Stimulated activated CD8-positive, alpha-beta memory T cell treated with anti-CD3 and anti-CD28 coated beads, Interleukin-7, amount 100 ng/mL, for 1 hour (primary cell): ENCODE data around the gene CDKN2AIP.
"Not testable (repeated sequence)": the region's sequence is repeated elsewhere in the genome, so short reads cannot be mapped to it uniquely, and the experiment has no call there.

Experiments
- DNase-seq, 2 donors: peaks; one replicate each; pipeline ENCODE4 v3.0.0-alpha.2; 2020; ENCODE audit warnings: low read depth in 2 of 2

CDKN2AIP gene

DNA sequence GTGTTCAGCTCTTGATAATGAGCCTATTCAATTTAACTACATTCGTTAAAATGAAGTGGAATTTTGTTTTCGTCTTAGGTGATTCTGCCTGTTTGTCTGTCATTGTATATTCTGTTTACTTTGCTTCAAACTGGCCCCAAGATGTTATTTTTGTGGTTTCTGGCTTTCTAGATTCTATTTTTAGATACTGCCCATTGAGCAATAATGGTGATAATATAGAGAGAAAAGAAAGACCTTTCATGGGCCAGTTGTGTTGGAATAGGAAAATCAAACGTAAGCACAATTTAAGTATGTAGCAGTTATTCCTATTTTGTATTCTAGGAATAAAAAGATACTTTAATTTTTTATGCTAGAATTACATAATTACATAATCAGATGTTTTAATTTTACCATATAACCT lies 4.0 kb downstream of the CDKN2AIP start:
- DNase-seq: no peak

DNA sequence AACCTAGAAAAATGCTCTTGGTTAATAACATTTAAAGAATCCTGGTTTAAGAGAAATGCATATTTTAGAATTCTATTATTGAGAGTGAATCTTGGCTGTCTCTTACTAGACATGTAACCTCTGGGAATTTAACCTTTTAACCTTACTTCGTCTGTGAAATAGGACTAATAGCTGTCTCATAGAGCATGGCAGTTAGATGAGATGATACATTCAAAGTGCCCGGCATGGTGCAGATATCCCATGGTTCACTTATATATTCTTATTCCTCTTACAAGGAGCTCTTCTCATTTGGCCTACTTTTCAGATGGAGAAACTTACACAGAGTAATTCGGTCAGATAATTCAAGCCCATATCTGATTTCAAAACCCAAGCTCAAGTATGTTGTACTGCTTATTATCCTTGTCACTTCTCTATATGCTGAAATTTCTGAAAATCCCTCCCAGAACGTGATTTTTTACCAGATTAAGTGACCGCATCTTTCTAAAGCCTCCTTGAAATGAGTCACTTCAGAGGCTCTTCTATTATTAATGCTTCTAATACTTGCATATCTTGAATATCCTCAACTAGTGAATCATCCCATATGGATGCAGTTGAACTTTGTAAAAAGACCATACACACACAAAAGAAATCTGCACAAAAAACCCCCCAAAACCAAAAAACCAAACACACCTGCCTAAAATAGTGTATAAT lies 4.9 kb downstream of the CDKN2AIP start:
- no peak for DNase-seq

DNA sequence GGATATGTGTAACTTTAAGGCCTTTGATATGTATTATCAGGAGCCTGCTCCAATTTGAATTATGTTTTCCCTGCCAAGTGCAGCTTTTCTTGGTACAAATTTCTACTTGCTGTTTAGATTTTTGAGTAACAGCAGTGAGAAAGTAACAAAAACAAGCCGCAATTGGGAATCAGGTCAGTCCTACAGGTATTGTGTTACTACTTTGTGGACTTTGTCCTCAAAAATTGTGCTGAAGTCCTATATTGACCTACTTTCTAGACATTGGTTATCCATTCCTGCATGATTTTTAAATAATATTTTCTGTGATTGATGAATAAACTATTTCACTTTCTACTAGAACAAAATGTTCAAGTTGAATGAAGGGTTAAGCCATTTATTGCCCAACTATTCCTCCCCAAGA lies 5.7 kb downstream of the CDKN2AIP start:
- no peak for DNase-seq

DNA sequence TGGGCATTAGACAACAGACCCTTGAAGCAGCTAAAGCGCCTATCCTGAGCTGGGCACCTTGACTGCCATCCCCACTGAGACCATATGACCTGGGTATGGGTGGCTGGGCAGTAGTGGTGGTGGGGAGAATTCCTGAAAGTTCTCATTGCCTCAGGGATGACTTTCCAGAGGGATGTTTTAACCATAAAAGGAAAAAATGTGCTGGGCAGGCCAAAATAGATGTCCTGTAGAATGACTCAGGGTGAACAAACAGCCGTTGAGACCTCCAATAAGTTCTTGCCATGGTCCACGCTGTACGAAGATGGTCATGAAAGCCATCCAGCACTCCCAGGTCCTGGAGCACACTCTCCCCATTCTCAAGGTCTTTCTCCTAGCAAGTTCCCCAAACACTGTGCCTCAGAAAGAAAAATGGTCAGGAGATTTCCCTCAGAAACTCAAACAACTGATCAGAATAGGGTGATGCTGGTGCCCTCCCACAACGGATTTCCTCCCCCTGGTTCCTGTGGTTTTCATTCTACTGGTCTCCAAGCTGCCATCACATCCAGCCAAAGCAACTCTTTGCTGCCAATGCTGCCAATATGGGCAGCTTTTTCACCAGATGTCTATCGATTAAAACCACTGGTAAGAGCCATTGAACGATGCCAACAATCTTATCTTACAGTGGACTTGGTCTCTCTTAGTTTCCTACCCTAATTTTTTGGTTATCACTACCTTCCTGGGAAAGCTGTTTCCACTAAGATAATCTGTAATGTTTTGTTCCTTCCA lies 11.2 kb downstream of the CDKN2AIP start:
- DNase-seq: no peak

DNA sequence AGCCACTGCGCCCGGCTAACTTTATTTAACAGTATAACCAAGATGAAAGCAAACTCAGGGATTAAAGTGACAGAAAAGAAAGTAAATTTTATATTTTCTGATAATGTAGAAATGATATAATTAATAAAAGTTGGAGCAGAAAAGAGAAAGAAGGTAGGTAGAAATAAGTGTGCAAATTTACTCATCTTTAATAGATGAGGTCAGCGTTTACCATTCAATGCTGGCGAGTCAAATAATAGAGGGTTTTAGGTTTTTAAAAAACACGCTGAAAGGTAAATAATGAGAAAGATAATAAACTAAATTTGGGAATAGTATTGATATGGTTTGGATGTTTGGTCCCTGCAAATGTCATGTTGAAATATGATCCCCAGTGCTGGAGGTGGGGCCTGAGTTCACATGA lies 13.6 kb downstream of the CDKN2AIP start:
- DNase-seq: no peak

DNA sequence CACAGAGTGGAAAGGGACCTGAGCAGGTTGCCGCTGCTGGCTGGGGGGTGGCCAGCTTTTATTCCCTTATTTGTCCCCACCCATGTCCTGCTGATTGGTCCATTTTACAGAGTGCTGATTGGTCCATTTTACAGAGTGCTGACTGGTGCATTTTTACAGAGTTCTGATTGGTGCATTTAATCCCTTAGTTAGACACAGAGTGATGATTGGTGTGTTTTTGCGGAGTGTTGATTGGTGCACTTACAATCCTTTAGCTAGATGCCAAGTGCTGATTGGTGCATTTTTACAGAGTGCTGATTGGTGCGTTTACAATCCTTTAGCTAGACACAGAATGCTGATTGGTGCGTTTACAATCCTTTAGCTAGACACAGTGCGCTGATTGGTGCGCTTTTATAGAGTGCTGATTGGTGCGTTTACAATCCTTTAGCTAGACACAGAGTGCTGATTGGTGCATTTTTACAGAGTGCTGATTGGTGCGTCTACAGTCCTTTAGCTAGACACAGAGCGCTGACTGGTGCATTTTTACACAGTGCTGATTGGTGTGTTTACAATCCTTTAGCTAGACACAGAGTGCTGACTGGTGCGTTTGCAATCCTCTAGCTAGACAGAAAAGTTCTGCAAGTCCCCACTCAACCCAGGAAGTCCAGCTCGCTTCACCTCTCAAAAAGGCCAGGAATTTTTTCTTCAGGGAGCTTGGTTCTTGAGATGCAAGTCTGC lies 19.6 kb downstream of the CDKN2AIP start:
- DNase-seq: not testable (repeated sequence)

DNA sequence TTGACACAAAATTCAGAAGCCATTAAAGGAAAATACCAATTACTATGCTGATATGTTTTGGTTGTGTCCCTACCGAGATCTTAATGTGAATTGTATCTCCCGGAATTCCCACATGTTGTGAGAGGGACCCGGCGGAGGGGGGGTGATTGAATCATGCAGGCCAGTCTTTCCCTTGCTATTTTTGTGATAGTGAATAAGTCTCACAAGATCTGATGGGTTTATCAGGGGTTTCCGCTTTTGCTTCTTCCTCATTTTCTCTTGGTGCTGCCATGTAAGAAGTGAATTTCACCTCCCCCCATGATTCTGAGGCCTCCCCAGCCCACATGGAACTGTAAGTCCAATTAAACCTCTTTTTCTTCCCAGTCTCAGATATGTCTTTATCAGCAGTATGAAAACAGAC lies 21.4 kb downstream of the CDKN2AIP start:
- DNase-seq: not testable (repeated sequence)

DNA sequence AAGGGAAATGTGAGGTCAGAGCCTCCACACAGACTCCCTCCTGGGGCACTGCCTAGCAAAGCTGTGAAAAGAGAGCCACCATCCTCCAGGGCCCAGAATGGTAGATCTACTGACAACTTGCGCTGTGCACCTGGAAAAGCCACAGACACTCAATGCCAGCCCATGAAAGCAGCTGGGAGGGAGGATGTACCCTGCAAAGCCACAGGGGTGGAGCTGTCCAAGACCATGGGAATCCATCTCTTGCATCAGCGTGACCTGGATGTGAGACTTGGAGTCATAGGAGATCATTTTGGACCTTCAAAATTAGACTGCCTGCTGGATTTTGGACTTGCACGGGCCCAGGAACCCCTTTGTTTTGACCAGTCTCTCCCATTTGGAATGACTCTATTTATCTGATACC lies 22.8 kb downstream of the CDKN2AIP start:
- no peak for DNase-seq

DNA sequence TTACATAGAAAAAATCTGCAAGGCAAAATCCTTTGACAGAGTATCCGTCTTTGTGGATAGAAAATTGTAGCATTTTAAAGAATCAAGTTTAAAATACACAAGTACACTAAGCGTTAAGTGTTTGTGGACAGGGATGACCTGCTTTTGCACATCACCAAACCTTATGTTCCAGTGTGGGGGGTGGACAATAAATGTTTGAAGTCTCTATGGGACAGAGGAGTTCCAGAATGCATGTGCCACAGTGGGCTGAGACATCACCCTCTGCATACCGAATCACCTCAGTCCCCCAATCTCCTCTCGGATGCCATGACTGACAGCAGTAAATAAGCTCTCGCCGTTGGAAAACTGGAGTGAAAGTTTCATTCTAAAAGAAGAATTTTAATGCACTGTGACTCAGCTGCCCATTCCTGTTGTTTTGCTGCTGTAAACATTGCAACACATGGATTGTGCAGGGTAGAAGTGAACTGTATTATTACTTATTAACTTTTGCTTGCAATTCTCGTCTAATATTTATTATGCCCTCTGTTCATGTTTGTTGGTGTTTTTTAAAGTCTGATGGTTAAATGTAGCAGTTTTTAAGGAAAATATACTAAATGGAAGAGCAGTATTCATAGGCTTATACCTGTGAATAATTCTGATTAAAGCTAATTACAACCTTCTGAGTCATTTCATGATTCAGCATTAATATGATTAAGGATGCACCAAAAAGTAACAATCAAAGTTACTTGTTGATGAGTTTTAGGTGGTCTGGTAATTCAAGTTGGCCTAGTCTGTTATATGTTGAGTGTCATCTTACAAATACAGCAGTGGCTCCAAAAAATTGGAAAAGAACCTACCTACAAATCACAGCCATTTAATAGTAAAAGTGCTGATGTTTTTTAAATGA lies 24.0 kb downstream of the CDKN2AIP start:
- no peak for DNase-seq

DNA sequence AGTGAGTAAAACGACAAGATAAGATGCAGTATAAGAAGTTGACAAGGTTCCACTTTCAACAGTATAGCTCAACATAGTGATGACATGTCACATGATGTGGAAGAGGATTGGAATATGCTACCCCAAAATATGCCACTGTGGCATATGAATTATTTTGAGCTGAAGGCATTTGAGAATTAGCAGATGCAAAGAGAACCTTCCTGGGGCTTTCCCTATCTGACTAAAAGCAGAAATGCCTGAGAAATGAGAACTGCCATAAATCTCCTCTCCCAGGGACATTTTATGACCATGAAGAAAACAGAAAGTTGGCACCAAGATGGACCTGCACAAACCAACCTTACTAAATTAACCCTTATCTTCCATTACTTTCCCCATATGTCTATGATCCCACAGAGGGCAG lies 24.8 kb downstream of the CDKN2AIP start:
- no peak for DNase-seq

DNA sequence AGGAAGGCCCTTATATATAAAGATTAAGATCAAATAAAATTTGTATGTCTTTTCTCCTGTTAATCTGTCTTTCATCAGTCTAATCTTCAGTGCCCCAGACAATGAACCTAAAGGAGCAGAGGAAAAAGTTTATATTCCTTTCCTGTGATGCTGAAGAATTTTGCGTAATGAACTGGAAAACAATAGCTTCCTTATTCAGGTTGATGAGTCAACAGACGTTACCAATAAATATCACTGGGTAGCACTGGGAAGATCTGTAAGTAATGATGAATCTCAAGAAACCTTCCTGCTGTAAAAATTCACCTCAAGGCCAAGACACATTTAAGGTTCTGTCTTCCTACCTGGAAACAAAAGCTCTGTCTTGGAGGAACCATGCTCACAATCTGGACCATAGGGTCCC lies 25.5 kb downstream of the CDKN2AIP start:
- DNase-seq: no peak

DNA sequence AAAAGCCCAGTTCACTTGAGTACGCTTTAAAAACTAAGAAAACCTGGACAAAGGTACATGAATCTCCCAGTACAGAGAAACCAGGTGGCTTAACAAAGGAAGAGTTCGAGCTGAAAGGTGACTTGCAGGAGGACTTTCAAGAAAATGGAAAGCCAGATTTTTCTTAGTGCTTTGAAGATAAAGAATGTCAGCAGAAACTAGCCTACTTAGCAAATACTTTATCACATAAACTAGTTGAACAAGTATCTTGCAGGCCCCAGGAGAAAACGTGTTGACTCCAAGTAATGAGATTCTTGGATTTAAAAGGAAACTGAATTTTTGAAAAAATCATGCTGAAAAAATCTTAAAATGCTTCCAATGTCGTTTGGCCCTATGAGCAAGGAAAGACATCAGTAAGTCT lies 26.4 kb downstream of the CDKN2AIP start:
- no peak for DNase-seq

DNA sequence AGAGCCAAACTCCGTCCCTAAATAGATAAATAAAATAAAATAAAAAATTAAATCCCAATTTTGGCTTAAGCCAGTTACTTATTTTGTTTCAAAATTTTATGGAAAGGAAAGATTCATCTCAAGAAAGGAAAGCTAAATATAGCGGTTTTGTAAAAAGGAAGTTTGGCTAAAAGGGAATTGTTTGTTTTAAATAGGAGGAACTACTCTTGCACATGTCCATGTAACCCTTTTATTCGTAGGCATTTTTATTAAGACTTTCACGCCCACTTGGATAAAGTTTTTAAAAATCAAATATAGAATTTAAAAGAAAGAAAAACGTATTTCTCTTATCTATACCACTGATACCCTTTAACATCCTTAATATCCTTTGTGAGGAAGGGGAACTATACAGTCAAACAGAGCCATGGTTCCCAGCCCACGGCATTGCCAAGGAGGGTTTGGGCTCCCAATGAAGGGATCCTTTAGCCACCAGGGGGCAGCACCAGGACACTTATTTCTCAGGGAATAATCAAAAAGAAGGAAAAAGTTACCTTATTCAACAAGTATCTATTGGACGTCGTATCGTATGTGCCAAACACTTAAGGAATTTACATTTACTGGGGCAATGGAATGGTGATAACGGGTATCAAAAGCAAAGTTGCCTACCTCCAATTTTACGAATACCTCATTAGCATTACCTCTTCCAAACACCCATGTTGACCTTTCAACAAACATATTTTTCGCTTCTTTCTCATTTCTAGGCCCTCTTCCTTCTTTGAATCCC lies 27.7 kb downstream of the CDKN2AIP start:
- peak; percentile 56 to 81 for DNase-seq

DNA sequence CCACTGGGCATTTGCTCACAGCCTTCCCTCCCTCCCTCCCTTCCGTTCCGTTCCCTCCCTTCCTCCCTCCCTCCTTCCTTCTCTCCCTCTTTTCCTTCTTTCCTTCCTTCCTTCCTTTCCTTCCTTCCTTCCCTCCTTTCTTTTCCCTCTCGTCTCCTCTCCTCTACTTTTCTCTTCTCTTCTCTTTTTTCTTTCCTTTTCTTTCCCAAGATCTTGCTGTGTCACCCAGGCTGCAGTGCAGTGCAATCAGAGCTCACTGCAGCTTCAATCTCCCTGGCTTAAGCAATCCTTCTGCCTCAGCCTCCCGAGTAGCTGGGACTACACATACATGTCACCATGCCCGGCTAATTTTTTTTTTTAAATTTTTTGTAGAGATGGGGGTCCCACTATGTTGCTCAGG lies 33.7 kb downstream of the CDKN2AIP start:
- no peak for DNase-seq

DNA sequence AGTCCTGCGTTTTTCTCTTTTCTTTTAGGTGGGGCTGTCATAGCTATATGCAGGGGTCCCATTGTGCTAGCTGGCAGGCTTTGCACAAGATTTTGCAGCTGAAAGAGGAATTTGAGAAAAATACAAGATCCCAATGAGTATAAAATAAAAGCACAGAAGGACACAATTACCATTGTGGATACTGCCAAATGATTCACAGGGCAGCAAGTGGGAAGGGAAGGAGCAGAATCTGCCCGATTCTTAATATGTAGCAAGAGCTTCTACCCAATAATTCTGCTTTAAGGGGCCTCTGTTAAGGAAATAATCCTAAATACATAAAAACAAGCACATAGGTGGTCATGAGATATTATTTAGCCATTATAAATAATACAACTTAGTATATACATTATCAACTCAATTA lies 34.5 kb downstream of the CDKN2AIP start:
- no peak for DNase-seq

DNA sequence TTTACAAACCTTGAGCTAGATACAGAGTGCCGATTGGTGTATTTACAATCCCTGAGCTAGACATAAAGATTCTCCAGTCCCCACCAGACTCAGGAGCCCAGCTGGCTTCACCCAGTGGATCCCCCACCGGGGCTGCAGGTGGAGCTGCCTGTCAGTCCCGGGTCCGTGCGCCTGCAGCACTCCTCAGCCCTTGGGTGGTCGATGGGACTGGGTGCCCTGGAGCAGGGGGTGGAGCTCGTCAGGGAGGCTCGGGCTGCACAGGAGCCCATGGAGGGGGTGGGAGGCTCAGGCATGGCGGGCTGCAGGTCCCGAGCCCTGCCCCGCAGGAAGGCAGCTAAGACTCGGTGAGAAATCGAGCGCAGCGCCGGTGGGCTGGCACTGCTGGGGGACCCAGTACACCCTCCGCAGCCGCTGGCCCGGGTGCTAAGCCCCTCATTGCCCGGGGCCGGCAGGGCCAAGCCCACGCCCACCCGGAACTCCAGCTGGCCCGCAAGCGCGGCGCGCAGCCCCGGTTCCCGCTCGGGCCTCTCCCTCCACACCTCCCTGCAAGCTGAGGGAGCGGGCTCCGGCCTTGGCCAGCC lies 38.2 kb downstream of the CDKN2AIP start:
- not testable (repeated sequence) for DNase-seq

DNA sequence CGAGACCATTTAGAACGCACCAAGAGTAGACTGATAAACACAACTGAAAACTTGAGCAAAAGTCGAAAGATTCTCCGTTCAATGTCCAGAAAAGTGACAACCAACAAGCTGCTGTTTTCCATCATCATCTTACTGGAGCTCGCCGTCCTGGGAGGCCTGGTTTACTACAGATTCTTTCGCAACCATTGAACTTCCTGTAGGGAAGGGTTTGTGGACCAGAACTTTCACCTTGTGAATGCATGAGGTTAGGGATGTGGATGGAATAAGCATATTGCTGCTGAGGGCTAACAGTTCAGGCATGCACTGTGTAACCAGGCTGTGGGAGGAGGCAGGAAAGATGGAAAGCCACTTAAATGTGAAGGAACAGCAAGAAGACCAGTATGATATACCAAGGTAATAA lies 39.6 kb downstream of the CDKN2AIP start:
- no peak for DNase-seq

DNA sequence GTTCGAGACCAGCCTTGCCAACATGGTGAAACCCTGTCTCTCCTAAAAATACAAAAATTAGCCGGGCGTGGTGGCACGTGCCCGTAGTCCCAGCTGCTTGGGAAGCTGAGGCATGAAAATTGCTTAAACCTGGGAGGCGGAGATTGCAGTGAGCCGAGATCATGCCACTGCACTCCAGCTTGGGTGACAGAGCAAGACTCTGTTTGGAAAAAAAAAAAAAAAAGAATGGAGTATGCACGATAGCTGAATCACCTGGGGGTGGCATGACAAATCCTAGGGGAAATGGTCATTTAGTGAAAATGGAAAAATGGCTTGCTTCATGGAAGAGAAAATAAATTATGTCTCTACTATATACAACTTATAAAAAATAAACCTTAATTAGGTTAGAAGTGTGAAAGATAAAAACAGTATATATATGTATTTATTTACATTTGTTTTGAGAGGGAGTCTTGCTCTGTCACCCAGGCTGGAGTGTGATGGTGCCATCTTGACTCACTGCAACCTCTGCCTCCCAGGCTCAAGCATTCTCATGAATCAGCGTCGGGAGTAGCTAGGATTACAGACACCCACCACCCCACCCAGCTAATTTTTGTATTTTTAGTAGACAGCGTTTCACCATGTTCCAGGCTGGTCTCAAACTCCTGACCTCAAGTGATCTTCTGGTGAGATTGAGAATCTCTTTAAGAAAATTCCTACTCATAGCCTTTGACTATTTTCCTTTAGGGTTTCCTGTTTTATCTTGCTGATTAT lies 41.1 kb downstream of the CDKN2AIP start:
- no peak for DNase-seq

DNA sequence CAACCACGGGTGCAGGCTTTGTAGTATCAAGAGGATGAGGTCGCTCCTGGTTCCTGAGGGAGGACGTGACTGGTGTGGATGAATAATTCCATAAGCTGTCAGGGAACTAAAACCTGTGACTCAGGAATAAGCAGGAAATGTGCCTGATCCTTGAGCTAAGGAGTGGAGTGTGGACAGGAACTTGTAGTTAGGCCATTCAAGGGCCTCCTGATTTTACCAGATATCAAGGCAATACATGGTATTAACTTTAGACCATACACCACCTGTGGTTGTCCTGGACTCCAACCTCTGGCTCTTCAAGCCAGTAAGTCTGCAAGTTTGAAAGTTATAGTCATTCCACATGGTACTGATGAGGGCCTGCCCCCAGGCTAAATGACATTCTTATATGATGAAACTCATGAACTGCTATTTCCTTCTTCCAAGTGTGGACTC lies 48.4 kb downstream of the CDKN2AIP start:
- no peak for DNase-seq

DNA sequence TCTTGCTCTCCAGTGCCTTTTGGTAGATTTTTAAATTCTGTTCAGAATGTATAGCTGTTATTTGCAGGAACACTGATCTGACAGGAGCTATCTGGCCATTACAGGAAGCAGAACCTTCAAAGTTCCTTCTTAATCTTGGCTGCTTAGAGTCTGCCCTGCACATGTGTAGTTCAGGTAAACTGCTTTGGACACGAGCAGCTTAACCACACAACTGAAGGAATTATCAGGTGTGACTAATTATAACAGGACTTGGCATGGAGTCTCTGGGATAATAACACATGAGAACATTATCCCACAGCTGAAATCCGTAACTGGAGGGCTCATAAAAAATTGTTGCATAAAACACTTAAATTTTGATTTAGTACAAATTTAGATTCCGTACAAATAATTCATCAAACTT lies 48.8 kb downstream of the CDKN2AIP start:
- DNase-seq: no peak
